ENCODE data around the gene GRID2.

DNA sequence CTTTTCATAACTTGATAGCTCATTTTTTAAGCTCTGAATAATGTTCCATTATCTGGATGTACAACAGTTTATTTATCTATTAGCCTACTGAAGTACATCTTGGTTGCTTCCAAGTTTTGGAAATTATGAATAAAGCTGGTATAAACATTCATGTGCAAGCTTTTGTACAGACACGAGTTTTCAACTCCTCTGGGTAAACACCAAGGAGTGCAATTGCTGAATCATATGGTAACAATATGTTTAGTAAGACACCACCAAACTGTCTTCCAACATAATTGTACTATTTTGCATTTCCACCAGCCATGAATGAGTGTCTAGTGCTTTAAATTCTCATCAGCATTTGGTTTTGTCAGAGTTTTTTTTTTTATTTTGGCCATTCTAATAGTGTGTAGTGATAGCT is 1258.1 kb downstream of the GRID2 start:
- TF ChIP-seq POLR2AphosphoS5 (IDR thresholded peaks at IDR 0.05; ENCODE audit: low read depth, low read length) (no peak), POLR2A (IDR thresholded peaks at IDR 0.05; ENCODE audit: low read depth, low read length) (no peak)
